Activated CD8-positive, alpha-beta memory T cell treated with anti-CD3 and anti-CD28 coated beads, Interleukin-2, amount 50 U/mL, for 48 hours (primary cell): ENCODE results near the gene LARGE2.
A peak's percentile ranks its signal among the peaks of the same experiment; 100 is the strongest.
"Not testable (repeated sequence)": the region's sequence is repeated elsewhere in the genome, so short reads cannot be mapped to it uniquely, and the experiment has no call there.

Experiments used
- DNase-seq: peaks from one replicate; pipeline ENCODE4 v3.0.0-alpha.2; 2020

LARGE2 gene

DNA sequence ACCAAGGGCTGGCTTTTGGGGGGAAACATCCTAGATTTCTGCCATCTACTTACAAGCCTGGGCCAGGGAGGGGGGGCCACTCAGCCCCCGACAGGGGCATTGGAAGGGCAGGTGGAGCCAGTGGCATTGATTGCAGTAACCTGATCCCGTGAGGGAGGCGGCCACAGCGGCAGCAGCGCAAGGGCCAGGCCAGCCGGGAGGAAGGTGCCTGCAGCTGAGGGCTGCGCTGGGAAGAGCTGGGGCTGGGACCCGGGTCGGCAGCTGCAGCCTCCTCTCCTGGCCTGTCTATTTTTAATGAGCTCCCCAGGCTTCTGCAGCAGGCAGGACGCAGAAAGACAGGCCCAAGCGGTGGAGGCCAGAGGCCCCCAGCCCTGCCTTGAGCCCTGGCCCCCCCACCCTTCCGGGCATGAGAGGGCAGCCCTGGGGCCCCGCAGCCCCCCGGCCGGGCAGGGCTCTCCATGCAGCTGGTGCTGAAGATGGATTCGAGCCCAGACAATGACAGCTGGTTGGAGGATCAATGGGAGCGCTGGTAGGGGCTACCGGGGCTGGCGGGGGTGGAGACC lies 26.0 kb upstream of the LARGE2 start:
- DNase-seq, result no peak

GRCh38 chr11:45897556-45897955 lies 24.9 kb upstream of the LARGE2 start:
- no peak for DNase-seq

DNA sequence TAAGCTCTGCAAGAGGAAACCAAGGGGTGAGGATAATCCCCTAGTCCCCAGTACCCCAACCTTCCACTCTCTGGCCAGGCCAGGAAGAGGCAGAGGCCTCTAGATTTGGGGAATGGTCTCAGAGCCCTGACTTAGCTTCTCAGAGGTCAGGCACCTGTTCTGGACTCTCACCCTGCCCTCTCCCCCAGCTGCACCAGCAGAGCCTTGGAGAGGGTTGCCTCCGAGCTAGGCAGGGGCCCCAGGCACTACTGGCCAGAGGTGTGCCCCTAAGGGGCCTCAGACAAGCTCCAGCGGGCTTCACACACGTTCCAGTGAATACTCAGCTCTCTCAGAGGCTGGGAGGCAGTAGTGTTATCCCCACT lies 23.4 kb upstream of the LARGE2 start:
- no peak for DNase-seq

DNA sequence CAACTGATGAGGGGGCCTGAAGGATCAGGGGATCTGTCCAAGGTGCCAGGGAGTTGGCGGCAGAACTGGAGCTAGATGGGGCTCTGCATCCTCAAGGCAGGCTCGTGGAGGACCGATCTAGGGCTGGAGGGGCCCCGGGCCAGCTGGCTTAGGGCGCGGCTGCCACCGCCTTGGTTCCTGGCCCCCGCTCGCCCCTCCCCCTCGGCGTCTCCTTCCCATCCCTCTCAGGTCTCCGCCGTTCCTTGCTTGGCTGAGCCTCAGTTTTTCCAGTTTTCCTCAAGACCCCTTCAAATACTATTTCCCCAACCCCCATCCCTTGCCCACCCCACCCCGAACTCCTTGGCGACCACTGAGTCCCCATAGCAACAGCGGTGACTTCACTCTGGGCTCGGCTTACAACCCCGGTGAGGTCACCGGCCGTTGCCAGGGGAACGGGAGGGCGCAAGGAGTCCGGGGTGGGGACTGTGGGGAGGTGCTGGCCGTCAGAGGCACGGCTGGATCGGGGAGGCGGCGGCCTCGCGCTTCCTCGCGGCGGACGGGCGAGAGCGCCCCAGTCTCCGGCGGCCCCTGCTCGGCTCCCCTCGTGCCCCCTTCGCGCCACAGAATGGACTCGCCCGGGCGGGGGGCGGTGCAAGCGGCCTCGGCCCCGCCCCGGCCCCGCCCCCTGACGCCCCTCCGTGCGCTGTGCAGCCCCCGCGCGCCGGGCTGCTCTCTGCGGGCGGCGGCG lies 22.8 kb upstream of the LARGE2 start:
- peak; percentile 87 for DNase-seq

GRCh38 chr11:45900175-45900800 lies 22.2 kb upstream of the LARGE2 start:
- not testable (repeated sequence) for DNase-seq

GRCh38 chr11:45900916-45901617 lies 21.4 kb upstream of the LARGE2 start:
- no peak for DNase-seq

DNA sequence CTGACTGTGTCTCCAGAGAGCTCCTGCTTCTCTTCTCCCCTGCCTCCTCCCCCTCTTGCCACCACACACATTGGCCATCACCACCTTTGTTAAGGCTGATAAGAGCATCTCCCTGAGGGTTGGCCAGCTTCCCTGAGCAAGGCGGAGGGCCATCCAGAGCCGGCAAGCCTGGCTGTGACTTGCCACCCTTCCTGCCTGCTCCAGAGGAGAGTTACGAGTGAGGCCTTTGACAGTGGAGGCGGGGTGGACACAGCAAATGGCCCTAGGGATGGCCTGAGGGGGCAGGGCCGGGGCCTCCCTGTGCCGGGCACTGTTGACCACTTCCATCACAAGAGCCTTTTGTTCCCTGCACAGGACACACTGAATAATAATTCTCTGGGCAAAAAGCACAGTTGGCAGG lies 20.8 kb upstream of the LARGE2 start:
- no peak for DNase-seq

GRCh38 chr11:45902452-45903380 lies 19.7 kb upstream of the LARGE2 start:
- no peak for DNase-seq

DNA sequence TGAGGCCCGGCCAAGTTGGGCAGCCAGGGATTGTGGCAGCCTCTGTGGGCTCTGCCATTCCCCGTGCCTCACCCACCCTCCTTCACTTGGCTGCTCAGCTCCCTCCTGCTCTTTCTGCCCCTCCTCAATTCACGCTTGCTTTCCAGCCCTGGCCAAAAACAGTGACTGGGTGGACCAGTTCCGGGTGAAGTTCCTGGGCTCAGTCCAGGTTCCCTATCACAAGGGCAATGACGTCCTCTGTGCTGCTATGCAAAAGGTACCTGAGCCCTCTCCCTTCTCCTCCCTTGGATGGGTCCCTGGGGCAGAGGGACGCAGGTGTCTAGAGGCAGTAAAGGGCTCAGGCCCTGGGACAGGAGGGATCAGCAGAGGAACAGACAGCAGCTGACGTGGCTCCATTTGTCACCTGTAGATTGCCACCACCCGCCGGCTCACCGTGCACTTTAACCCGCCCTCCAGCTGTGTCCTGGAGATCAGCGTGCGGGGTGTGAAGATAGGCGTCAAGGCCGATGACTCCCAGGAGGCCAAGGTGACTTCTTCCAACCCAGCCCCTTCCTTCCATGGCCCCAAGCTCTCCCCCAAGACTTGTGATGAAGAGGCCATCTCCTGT lies 18.0 kb upstream of the LARGE2 start:
- no peak for DNase-seq

DNA sequence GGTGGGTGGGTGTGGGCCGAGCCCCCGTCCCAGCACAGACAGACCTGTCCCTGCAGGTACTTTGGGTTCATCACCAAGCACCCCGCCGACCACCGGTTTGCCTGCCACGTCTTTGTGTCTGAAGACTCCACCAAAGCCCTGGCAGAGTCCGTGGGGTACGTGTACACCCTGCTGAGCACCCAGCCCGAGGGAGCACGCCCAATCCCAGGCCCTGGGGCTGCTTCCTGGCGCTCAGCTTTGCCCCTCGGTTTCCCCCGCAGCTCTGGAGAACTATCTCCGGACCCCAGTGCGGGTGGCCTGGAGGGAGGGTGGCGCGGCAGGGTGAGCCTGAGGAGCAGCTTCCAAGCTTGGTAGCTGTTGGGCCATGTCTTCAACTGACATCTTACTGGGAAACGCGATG lies 17.4 kb upstream of the LARGE2 start:
- no peak for DNase-seq

GRCh38 chr11:45905576-45905975 lies 16.9 kb upstream of the LARGE2 start:
- DNase-seq, result not testable (repeated sequence)

- DNase-seq, result no peak
Measured at GRCh38 chr11:45906096-45906682, 16.3 kb upstream of the LARGE2 start.

DNA sequence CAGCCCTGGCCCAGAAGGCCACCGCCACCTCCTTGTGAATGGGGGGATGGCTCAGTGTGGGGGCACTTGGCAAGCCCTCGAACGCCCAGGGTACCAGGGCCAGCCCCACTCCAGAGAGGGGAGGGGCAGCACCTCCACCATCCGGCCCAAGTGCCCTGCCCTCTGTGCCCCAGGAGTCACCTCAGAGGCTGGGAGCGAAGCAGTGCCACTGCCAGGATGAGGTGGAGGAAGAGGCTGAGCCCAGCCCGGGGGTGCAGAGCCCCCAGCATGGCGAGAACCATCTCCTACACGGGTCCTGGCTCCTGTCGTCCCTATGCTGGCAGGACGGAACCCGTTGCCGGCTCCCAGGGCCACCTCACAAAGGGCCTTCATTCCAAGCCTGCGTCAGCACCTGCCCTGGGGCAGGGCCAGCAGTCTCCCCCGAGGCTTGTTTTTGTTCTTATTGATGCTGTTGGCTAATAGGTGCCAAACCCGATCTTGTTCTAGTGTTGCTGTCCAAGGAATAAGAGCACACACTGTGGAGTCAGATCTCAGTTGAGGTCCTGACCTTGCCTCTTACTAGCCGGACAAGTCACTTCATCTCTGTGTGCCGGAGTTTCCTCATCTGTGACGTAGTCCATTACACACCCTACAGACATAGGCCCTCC lies 15.4 kb upstream of the LARGE2 start, which contains the start of gene FREY1:
TSS of gene FREY1 (minus strand) at position 307 of the 647 bp plus-strand sequence. CDS start at position 281, 26 bp downstream.
- DNase-seq, result no peak

DNA sequence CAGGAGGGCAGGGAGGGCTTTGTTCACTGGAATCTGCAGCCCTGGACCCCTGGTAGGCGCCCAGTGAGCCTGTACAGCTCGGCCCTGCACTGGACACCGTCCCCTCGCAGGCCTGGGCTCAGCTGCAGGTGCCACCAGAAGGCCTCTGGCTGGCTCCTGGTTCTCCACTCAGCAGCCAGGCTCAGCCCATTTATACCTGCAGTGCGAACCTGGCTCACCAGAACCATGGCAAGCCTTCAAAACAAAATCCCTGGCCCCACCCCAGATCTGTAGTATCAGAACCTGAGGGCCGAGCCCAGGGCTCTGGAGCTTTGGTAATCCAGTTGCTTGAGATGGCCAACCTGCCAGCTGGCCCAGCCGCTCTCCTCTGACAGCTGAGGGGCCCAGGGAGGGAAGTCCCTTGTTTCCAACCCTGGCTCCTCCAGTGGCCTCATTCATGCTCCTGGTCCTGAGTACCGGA lies 14.5 kb upstream of the LARGE2 start:
- DNase-seq, result no peak

GRCh38 chr11:45909594-45910475 lies 12.6 kb upstream of the LARGE2 start:
- DNase-seq, result no peak

DNA sequence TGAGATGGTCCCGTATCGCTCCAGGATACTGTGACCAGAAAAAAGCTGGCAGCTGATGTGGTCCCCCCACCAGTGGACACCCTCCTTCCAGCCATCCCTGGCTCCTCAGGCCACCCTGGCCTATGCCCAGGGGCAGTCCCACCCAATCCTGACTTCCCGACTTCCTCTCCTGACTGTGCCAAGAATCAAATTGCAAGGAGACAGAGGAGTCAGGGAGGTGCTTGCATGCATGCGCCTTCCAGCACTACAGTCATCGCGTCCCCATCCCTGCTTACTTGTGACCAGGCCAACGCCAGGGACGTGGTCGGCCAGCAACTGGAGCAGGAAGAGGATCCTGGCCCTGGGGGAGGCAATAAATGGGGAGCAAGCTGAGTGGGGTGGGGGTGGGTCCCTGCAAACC lies 11.8 kb upstream of the LARGE2 start:
- no peak for DNase-seq

GRCh38 chr11:45913514-45913913 lies 8.9 kb upstream of the LARGE2 start:
- no peak for DNase-seq

DNA sequence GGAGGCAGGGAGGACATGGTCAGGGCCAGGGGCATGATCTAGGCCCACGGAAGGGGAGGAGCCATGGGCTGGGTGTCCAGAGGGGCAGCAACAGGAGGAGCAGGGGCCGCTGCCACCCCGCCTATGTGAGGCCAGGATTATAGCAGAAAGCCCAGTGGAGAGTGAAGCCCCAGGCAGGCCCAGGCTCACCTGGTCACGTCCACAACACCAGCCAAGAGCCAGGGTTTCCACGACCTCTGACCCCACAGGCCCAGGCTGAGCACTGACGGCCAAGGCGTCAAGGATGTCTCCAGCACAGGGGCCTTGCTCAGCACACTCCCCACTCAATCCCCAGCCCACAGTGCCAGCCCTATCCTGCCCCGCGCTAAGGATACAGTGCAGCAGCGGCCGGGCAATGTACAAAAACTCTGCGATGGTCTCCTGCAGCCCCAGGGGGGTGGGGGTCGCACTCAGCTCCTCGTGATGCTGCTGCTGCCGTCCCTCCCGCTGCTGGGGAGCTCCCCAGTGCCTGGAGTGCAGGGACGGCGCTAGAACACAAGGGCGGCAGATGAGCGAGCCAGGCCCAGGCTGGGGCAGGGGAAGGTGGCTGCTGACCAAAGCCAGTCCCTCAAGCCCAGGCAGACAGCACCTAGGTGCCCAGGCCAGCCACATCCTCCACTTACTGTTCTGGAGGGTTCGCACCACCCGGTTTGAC lies 8.4 kb upstream of the LARGE2 start:
- DNase-seq, result no peak

DNA sequence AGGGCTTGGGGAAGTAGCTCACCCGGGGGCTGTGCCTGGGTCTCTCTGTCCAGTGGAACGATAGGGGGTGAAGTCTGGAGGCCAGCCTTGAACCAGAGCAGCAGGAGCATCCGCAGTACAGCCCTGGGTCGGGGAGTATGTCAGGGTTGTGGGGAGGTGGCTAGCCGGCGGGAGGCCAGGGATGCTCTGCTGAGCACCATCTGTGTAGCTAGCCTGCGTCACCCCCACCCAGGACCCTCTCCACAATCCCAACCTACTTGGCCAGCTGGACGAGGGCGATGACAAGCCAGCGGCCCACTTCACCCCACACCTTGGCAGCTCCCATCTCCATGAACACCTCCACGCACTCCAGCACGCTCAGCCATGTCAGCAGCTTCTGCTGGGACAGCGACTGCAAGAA lies 7.0 kb upstream of the LARGE2 start:
- DNase-seq, result no peak

DNA sequence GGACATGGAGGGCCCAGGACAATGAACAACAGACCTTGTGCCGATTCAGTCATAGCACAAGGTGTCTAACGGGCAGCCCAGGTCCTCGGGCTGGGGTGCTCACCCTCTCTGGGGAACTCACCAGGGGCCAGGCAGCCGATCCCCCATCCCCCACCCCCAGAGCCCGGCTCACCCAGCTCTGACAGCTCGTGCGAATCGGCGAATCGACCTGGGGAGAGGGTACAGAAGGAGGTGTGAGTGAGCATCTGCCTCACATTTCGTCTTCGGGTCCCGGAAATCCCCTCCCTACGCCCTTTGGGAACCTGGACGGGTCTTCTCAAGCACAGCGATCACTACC lies 5.2 kb upstream of the LARGE2 start:
- DNase-seq, result peak; percentile 63
